ENCODE results near the gene IFFO2. TPM values are rescaled to one million over a fixed set of nuclear protein-coding genes. Genes with fewer than 3 reads are reported as not detected.

Gene IFFO2
- total and polyA plus RNA-seq, 2 experiments from 2014 or later = 0.71 to 7.5 TPM

- Histone ChIP-seq H3K4me1 (ENCODE audit: insufficient read depth) (no peaks in the 10 kb centered on the region), H3K9me2 (ENCODE audit: insufficient read depth) (no peaks in the 10 kb centered on the region), H3K27ac (ENCODE audit: low read depth) (no peak overlapping the region), H3K27me3 (ENCODE audit: insufficient read depth) (no peaks in the 10 kb centered on the region), H4K20me1 (replicated peaks; ENCODE audit: insufficient read depth) (no peaks in the 10 kb centered on the region), H3K4me2 (no peak overlapping the region), H3K79me2 (replicated peaks; ENCODE audit: insufficient read depth) (no peaks in the 10 kb centered on the region), H3F3A (replicated peaks; ENCODE audit: low read depth) (no peaks in the 10 kb centered on the region), H3K4me3 (no peak overlapping the region), H3K36me3 (ENCODE audit: insufficient read depth) (no peaks in the 10 kb centered on the region), H2AFZ (no peak overlapping the region)
- ATAC-seq (no peak), DNase-seq (ENCODE audit: low spot score) (no peak)
- TF ChIP-seq, protein P1, sequence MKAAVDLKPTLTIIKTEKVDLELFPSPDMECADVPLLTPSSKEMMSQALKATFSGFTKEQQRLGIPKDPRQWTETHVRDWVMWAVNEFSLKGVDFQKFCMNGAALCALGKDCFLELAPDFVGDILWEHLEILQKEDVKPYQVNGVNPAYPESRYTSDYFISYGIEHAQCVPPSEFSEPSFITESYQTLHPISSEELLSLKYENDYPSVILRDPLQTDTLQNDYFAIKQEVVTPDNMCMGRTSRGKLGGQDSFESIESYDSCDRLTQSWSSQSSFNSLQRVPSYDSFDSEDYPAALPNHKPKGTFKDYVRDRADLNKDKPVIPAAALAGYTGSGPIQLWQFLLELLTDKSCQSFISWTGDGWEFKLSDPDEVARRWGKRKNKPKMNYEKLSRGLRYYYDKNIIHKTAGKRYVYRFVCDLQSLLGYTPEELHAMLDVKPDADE (IDR thresholded peaks at IDR 0.05) = no peak
- no peak for TF ChIP-seq NANOG (IDR thresholded peaks at IDR 0.05; ENCODE audit: borderline replicate concordance)
- TF ChIP-seq EZH2 (IDR thresholded peaks at IDR 0.05; ENCODE audit: low read depth, unreplicated experiment) = no peak
- no peak overlapping the region for H3K27ac Mint-ChIP-seq
- no peaks in the 10 kb centered on the region for H3K9me3 Mint-ChIP-seq
- H3K4me3 Mint-ChIP-seq = no peak overlapping the region
- peaks cover 4% of the 10 kb centered on the region for H3K27me3 Mint-ChIP-seq (ENCODE audit: insufficient read depth, low read depth, poor library complexity)
- no peaks in the 10 kb centered on the region for H3K36me3 Mint-ChIP-seq (ENCODE audit: low read depth)
- peaks cover 5% of the 10 kb centered on the region for H3K4me1 Mint-ChIP-seq
Measured at GRCh38 chr1:18970358-18970757, 13.9 kb upstream of the IFFO2 start.

DNA sequence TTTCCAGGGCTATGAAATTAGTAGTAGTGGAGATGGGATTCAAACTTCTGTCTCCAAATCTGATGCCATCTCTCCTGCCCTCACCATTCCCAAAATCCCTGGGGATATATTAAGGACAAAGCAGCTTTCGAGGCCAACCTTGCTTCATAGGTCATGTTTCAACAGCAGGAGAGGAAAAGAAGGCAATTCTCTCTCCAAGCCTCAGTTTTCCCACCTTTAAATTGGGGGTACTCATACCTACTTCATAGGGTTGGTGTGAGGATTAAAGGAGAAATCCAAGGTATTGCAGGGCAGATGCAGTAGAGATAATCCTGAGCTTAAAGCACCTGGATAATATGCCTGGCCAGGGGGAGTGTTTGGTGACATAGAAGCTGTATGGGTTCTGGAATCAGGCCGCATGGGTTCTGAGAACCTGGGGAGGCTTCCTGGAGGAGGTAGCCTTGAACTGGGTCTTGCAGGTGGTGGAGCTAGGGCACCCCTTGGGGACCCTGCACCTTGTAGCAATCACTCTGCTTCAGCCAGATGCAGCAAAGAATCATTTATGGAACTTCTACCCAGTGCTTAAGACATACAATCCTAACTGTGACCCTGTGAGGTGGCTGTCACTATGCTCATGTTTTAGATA, 10.7 kb upstream of the IFFO2 start:
- TF ChIP-seq CREB1 (CRISPR knock-in tag; IDR thresholded peaks at IDR 0.05; ENCODE audit: low read depth) (no peak), EZH2phosphoT487 (IDR thresholded peaks at IDR 0.05; ENCODE audit: unreplicated experiment) (no peak)
- H3F3A ChIP-seq (replicated peaks; ENCODE audit: low read depth) = no peaks in the 10 kb centered on the region
- H3K27ac ChIP-seq (ENCODE audit: low read depth) = no peak overlapping the region
- H3K27ac Mint-ChIP-seq = no peak overlapping the region
- H4K20me1 ChIP-seq (replicated peaks; ENCODE audit: insufficient read depth) = no peaks in the 10 kb centered on the region
- H3K4me1 Mint-ChIP-seq = peaks cover 5% of the 10 kb centered on the region
- H3K9me2 ChIP-seq (ENCODE audit: insufficient read depth) = no peaks in the 10 kb centered on the region
- H3K4me3 Mint-ChIP-seq = no peak overlapping the region
- H3K4me2 ChIP-seq = no peak overlapping the region
- H3K79me2 ChIP-seq (replicated peaks; ENCODE audit: insufficient read depth) = no peaks in the 10 kb centered on the region
- ATAC-seq (no peak), DNase-seq (ENCODE audit: low spot score) (no peak)
- H3K4me1 ChIP-seq (ENCODE audit: insufficient read depth) = no peaks in the 10 kb centered on the region
- H3K36me3 ChIP-seq (ENCODE audit: insufficient read depth) = no peaks in the 10 kb centered on the region
- no peaks in the 10 kb centered on the region for H3K9me3 Mint-ChIP-seq
- no peaks in the 10 kb centered on the region for H3K27me3 ChIP-seq (ENCODE audit: insufficient read depth)
- peaks cover 3% of the 10 kb centered on the region for H3K27me3 Mint-ChIP-seq (ENCODE audit: insufficient read depth, low read depth, poor library complexity)
- no peak overlapping the region for H3K4me3 ChIP-seq
- no peak overlapping the region for H2AFZ ChIP-seq
- H3K36me3 Mint-ChIP-seq (ENCODE audit: low read depth) = no peaks in the 10 kb centered on the region

- TF ChIP-seq NANOG (IDR thresholded peaks at IDR 0.05; ENCODE audit: borderline replicate concordance) = no peak
- TF ChIP-seq POLR2AphosphoS5 (IDR thresholded peaks at IDR 0.05; ENCODE audit: low read depth) = no peak
- no peak for TF ChIP-seq ZNF114 (CRISPR knock-in tag; IDR thresholded peaks at IDR 0.05)
- no peak for TF ChIP-seq JUNB (IDR thresholded peaks at IDR 0.05; ENCODE audit: unreplicated experiment)
- no peak for TF ChIP-seq EZH2phosphoT487 (IDR thresholded peaks at IDR 0.05; ENCODE audit: unreplicated experiment)
- 0 out of 4 replicates have a peak, but pooled peaks of 1 of the 2 experiments have one; percentile 0 for TF ChIP-seq CTCF (conservative IDR thresholded peaks at IDR 0.05; ENCODE audit: low read depth in 2 of 2)
- DNase-seq (ENCODE audit: low spot score) = peak; percentile 70
- H3K4me1 ChIP-seq (ENCODE audit: insufficient read depth) = no peaks in the 10 kb centered on the region
- no peaks in the 10 kb centered on the region for H3F3A ChIP-seq (replicated peaks; ENCODE audit: low read depth)
- no peaks in the 10 kb centered on the region for H3K36me3 ChIP-seq (ENCODE audit: insufficient read depth)
- H3K4me3 Mint-ChIP-seq = no peak overlapping the region
- ATAC-seq = peak; percentile 86
- H3K27me3 ChIP-seq (ENCODE audit: insufficient read depth) = no peaks in the 10 kb centered on the region
- H2AFZ ChIP-seq = no peak overlapping the region
- no peaks in the 10 kb centered on the region for H3K9me3 Mint-ChIP-seq
- no peak overlapping the region for H3K27ac Mint-ChIP-seq
- no peak overlapping the region for H3K27ac ChIP-seq (ENCODE audit: low read depth)
- H3K4me2 ChIP-seq = no peak overlapping the region
- no peaks in the 10 kb centered on the region for H3K79me2 ChIP-seq (replicated peaks; ENCODE audit: insufficient read depth)
- no peaks in the 10 kb centered on the region for H3K36me3 Mint-ChIP-seq (ENCODE audit: low read depth)
- peaks cover 5% of the 10 kb centered on the region for H3K4me1 Mint-ChIP-seq
- H3K27me3 Mint-ChIP-seq (ENCODE audit: insufficient read depth, low read depth, poor library complexity) = peaks cover 3% of the 10 kb centered on the region
- no peaks in the 10 kb centered on the region for H3K9me2 ChIP-seq (ENCODE audit: insufficient read depth)
- H4K20me1 ChIP-seq (replicated peaks; ENCODE audit: insufficient read depth) = no peaks in the 10 kb centered on the region
- no peak overlapping the region for H3K4me3 ChIP-seq
Measured at GRCh38 chr1:18965206-18966173, 9.0 kb upstream of the IFFO2 start.
